GM13976 (cell line): ENCODE results near the gene SRSF4.
"Not testable (repeated sequence)": the region's sequence is repeated elsewhere in the genome, so short reads cannot be mapped to it uniquely, and the experiment has no call there.

ENCODE experiments used
- DNase-seq: peaks from one replicate; pipeline ENCODE4 v3.0.0; 2012; ENCODE audit warnings: low spot score
- in situ Hi-C: fragments of 300-500 bp; cut with MboI; formaldehyde crosslinking; loops from one replicate; pipeline ENCODE4 v1.12.0; 2022; ENCODE audit warnings: low sequenced_read_pairs, mixed read lengths, inconsistent platforms; ENCODE audit not compliant: unreplicated experiment
- TF ChIP-seq, protein P1 (sequence below): IDR thresholded peaks from 2 replicates; pipeline ENCODE4 v1.5.1; 2012; ENCODE audit warnings: borderline replicate concordance, mild to moderate bottlenecking; ENCODE audit not compliant: insufficient read depth; ENCODE audit errors: extremely low read depth, missing control alignments, control extremely low read depth

Gene SRSF4

GRCh38 chr1:29144178-29144577 is 37.5 kb downstream of the SRSF4 start:
- DNase-seq = no peak
- in situ Hi-C loops = no loop called here
- TF ChIP-seq, protein P1, sequence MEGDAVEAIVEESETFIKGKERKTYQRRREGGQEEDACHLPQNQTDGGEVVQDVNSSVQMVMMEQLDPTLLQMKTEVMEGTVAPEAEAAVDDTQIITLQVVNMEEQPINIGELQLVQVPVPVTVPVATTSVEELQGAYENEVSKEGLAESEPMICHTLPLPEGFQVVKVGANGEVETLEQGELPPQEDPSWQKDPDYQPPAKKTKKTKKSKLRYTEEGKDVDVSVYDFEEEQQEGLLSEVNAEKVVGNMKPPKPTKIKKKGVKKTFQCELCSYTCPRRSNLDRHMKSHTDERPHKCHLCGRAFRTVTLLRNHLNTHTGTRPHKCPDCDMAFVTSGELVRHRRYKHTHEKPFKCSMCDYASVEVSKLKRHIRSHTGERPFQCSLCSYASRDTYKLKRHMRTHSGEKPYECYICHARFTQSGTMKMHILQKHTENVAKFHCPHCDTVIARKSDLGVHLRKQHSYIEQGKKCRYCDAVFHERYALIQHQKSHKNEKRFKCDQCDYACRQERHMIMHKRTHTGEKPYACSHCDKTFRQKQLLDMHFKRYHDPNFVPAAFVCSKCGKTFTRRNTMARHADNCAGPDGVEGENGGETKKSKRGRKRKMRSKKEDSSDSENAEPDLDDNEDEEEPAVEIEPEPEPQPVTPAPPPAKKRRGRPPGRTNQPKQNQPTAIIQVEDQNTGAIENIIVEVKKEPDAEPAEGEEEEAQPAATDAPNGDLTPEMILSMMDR = no peak

GRCh38 chr1:29142714-29143113 is 39.0 kb downstream of the SRSF4 start:
- no peak for DNase-seq
- in situ Hi-C loops = no loop called here
- TF ChIP-seq, protein P1 = no peak

DNA sequence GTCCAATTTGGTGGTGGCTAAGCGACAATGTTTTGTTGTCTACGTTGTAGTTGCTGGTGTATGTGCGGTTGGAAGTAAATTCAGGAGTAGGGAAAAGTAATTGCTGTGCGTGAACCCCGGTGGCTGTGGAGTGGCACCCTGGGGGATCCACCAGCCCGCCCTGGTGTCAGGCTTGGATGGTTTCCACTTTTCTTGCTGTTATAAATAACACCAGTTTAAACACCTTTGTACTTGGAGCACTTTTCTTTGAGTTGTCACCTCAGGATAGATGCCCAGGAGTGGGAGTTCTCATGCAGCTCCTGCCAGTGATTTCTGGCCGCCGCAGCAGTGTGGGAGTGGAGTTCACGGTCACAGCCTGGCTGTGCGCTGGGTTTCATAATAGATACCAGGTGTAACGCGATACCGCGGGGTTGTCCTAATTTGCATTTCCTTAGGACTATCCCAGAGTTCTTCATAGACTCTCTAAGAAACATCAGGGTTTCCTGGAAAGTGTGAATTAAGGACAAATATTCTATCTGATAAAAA is 45.2 kb downstream of the SRSF4 start:
- TF ChIP-seq, protein P1 = no peak
- DNase-seq = no peak
- in situ Hi-C loops = no loop called here

- TF ChIP-seq, protein P1 = no peak
- in situ Hi-C loops = no loop called here
These were observed 47.0 kb downstream of the SRSF4 start for GRCh38 chr1:29134695-29135028.

GRCh38 chr1:29133861-29134694 is 47.6 kb downstream of the SRSF4 start:
- DNase-seq = peak; percentile 42
- in situ Hi-C loops = no loop called here
- TF ChIP-seq, protein P1 = no peak

More at GRCh38 chr1:29134695-29135028, 47.0 kb downstream of the SRSF4 start:
- no peak for DNase-seq

DNA sequence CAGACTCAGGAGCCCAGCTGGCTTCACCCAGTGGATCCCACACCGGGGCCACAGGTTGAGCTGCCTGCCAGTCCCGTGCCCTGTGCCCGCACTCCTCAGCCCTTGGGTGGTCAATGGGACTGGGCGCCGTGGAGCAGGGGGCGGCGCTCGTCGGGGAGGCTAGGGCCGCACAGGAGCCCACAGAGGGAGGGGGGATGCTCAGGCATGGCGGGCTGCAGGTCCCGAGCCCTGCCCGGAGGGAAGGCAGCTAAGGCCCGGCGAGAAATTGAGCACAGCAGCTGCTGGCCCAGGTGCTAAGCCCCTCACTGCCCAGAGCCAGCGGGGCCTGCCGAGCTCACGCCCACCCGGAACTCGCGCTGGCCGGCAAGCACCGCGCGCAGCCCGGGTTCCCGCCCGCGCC is 50.6 kb downstream of the SRSF4 start:
- DNase-seq, in situ Hi-C loops: not testable (repeated sequence)

DNA sequence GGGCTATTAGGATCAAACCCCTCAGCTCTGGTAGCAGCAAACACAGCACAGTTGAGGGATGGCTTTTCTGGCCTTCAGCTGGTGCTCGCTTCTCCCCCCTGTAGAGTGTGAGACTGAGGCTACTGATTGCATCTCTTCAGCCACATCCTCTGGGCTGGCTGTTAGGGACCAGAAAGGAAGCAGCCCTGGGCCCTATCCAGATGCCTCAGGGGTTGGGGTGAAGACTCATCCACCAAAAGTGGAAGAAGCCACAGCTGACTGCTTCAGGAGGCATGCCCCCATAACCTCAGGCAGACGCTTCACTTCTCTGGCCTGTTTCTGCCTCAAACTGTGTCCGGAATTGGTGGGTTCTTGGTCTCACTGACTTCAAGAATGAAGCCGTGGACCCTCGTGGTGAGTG is 51.8 kb downstream of the SRSF4 start:
- no peak for DNase-seq
- in situ Hi-C loops = no loop called here
- TF ChIP-seq, protein P1 = no peak
